BE2C (cell line): ENCODE measurements around the gene WDR55.
"Not testable (repeated sequence)": the region's sequence is repeated elsewhere in the genome, so short reads cannot be mapped to it uniquely, and the experiment has no call there.

Experiments used
- DNase-seq: peaks from one replicate; pipeline ENCODE4 v3.0.0-alpha.2; 2020
- H3K27me3 ChIP-seq: fragments of 250-450 bp; sonication (Bioruptor Pico); 2 replicates; pipeline ENCODE4 v1.5.1; 2020; ENCODE audit warnings: mild to moderate bottlenecking
- H3K36me3 ChIP-seq: fragments of 250-450 bp; sonication (Bioruptor Pico); 2 replicates; pipeline ENCODE4 v1.5.1; 2020; ENCODE audit warnings: mild to moderate bottlenecking
- H3K4me1 ChIP-seq: fragments of 250-450 bp; sonication (Bioruptor Pico); 2 replicates; pipeline ENCODE4 v1.5.1; 2020
- H3K4me3 ChIP-seq: 2 replicates; pipeline ENCODE4 v1.5.1; 2011; ENCODE audit warnings: low read depth, low read length
- H3K9me3 ChIP-seq: fragments of 250-450 bp; sonication (Bioruptor Pico); 2 replicates; pipeline ENCODE4 v1.5.1; 2020
- TF ChIP-seq, protein P1 (sequence below): IDR thresholded peaks from 2 replicates; pipeline ENCODE4 v1.5.1; 2012; ENCODE audit warnings: mild to moderate bottlenecking, low read depth, low read length

The WDR55 gene

DNA sequence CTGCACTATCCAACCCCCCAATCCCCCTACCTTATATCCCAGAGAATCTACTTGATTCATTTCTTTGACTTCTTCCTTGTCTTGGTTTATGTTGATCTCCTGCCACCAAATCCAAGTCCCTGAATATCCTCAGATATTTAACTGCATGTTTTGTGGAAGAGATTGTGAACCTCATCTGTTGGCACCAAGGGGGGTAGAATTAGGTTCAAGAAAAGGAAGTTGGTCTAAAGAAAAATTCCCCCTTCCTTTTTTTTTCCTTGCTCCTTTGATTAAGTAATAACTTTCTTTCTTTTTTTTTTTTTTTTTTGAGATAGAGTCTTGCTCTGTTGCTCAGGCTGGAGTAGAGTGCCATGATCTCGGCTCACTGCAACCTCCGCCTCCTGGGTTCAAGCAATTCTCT lies 31.2 kb upstream of the WDR55 start:
- Histone ChIP-seq H3K36me3 (no peaks in the 10 kb centered on the region), H3K4me3 (peak overlapping the region; percentile 58), H3K4me1 (peaks cover 5% of the 10 kb centered on the region; the same call in 1 of the 2 replicates), H3K27me3 (no peaks in the 10 kb centered on the region; the same call in 1 of the 2 replicates), H3K9me3 (0 out of 2 replicates have a peak, but pooled peaks cover 2% of the 10 kb centered on the region)
- no peak for DNase-seq
- TF ChIP-seq, protein P1, sequence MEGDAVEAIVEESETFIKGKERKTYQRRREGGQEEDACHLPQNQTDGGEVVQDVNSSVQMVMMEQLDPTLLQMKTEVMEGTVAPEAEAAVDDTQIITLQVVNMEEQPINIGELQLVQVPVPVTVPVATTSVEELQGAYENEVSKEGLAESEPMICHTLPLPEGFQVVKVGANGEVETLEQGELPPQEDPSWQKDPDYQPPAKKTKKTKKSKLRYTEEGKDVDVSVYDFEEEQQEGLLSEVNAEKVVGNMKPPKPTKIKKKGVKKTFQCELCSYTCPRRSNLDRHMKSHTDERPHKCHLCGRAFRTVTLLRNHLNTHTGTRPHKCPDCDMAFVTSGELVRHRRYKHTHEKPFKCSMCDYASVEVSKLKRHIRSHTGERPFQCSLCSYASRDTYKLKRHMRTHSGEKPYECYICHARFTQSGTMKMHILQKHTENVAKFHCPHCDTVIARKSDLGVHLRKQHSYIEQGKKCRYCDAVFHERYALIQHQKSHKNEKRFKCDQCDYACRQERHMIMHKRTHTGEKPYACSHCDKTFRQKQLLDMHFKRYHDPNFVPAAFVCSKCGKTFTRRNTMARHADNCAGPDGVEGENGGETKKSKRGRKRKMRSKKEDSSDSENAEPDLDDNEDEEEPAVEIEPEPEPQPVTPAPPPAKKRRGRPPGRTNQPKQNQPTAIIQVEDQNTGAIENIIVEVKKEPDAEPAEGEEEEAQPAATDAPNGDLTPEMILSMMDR: no peak

DNA sequence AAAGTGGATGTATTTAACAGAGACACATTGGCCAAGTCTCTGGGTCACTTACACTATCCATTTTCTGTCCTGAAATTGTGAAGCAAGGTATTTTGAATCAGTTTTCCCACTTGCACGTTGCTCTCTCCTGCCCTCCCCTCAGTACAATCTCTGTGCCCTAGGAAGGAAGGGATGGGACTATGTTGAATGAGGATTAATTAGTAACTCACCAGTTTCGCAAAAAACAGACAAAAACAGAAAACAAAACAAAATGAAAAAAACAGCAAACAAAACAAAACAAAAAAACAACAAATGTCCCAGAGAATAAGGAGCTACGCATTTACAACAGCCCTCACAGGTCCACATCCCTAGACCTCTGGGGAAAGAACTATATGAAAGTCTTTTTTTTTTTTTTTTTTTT lies 30.6 kb upstream of the WDR55 start:
- peaks cover 9% of the 10 kb centered on the region for H3K4me1 ChIP-seq
- 0 out of 2 replicates have a peak, but pooled peaks cover 2% of the 10 kb centered on the region for H3K9me3 ChIP-seq
- no peaks in the 10 kb centered on the region for H3K36me3 ChIP-seq
- no peak overlapping the region for H3K4me3 ChIP-seq
- no peaks in the 10 kb centered on the region; the same call in 1 of the 2 replicates for H3K27me3 ChIP-seq
- DNase-seq: no peak
- TF ChIP-seq, protein P1: no peak

DNA sequence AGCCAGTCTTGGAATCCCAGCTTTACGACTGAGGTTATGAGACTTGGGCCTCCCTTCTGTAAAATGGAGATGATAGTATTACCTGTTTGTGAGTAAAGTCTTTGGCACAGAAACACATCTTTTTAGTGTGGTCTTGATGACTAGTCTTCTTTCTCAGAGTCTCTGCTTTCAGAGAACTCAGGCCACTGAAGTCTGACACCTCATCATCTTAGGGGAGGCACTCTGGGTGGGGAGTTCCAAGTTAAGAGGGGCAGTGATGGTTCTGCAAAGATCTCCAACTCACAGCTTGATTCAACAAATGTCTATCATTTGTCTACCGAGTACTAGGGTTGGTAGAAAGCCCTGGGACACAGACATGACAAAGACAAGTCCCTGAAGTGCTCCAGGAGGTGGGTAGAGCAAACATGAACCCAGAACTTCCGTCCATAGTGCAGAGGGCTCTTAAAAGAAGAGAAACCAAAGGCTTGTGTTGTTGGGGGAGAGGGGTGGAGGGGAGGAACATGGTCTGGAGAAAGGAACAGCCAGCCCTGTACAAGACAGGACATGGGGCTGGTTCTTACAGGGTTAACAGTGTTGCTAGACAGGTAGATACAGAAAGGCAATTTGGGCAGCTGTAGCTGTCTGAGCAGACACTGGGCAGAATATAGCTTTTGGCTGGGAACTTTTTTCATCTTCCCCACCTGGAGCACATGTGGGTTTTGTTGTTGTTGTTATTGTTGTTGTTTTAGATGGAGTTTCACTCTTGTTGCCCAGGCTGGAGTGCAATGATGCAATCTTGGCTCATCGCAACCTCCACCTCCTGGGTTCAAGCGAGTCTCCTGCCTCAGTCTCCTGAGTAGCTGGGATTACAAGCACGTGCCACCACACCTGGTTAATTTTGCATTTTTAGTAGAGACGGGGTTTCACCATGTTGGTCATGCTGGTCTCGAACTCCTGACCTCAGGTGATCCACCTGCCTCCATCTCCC lies 29.1 kb upstream of the WDR55 start:
- Histone ChIP-seq H3K4me1 (peaks cover 7% of the 10 kb centered on the region), H3K27me3 (no peaks in the 10 kb centered on the region; the same call in 1 of the 2 replicates), H3K9me3 (0 out of 2 replicates have a peak, but pooled peaks cover 2% of the 10 kb centered on the region), H3K36me3 (no peaks in the 10 kb centered on the region), H3K4me3 (no peak overlapping the region)
- TF ChIP-seq, protein P1: no peak
- no peak for DNase-seq

DNA sequence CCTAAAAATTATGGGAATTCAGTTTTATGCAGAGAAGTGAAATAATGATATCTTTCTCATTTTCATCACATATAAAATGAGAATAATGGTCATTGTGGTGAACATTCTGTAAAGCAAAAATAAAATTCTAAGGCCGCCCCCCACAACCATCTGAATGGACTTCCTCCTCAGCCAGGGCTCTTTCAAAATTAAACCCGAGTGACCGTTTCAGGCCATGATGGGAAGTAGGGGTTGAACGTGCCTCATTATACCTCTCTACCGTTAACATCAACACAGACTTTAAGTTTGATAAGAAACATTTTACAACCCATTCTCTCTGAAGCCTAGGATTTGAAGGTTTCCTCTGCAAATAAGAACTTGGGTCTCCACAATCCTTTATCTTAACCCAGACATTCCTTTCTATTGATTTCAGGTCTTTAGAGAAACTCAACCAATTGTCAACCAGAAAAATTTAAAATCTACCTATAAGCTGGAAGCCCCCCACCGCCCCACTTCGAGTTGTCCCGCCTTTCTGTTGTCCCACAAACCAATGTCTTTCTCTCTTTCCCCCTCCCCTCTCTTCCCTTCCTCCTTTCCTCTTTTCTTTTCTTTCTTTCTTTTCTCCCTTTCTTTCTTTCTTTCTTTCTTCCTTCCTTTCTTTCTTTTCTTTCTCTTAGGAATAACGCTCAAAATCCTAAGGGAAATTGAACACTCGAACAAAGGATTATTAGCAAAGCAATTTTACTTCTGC lies 27.2 kb upstream of the WDR55 start:
- peaks cover 6% of the 10 kb centered on the region for H3K4me1 ChIP-seq
- no peaks in the 10 kb centered on the region; the same call in 1 of the 2 replicates for H3K27me3 ChIP-seq
- TF ChIP-seq, protein P1: no peak
- H3K9me3 ChIP-seq: no peaks in the 10 kb centered on the region
- DNase-seq: no peak
- peaks cover 15% of the 10 kb centered on the region for H3K36me3 ChIP-seq
- H3K4me3 ChIP-seq: no peak overlapping the region

DNA sequence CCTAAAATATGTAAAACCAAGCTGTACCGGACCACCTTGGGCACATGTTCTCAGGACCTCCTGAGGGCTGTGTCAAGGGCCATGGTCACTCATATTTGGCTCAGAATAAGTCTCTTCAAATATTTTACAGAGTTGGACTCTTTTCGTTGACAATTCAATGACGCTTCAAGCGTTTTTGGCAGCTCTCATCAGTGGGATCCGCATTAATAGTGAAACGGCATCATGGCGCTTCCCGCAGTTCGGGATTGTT lies 25.9 kb upstream of the WDR55 start:
- DNase-seq, H3K4me1 ChIP-seq, H3K27me3 ChIP-seq, H3K9me3 ChIP-seq: not testable (repeated sequence)
- peaks cover 27% of the 10 kb centered on the region for H3K36me3 ChIP-seq
- H3K4me3 ChIP-seq: peak overlapping the region; percentile 81

DNA sequence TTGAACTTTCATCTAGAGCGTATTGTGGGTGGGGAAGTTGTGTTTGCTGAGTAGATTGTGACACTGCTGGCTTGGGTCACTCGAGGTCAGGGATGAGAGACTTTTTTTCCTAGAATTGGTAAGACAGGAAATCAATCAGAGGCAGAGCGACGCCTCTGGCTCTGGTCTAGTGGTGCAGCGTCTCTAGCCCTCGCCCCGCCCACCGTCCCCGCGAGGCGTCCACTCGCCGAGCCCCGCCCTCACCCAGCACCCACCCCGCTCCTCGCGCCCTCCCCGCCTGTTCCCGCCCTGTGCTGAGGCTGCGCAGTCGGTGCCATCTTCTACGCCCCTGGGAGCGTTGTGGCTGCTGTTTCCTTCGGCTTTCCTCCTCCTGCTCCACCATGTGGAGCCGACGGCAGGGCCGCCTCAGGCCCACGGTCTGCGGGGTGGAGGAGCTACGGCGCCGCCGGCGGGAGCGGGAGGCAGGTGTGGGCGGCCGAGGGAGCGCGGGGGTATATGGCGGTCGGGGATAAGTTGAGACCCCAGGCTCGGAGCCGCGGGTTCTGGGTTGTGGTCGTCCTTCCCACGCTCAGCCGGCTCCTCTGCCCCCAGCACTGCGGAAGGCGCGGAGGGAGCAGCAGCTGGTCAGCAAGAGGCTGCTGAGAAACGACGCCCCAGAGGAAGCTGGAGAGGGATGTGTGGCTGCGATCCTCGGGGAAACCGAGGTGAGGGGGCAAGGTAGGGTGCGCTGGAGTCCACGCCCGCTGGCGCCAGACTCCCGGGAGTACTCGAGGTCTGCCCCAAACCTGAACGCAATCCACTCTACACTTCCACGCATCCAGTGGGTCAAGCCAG lies 25.3 kb upstream of the WDR55 start, which contains the start of gene TMCO6:
Gene TMCO6, plus strand, starts transcription at position 304 of the 834 bp plus-strand sequence. Its CDS starts 77 bp downstream, at position 381.
- no peaks in the 10 kb centered on the region for H3K27me3 ChIP-seq
- H3K9me3 ChIP-seq: no peaks in the 10 kb centered on the region
- H3K4me3 ChIP-seq: peak within 1 kb of the TSS; percentile 81
- H3K36me3 ChIP-seq: peaks cover 30% of the 10 kb centered on the region
- TF ChIP-seq, protein P1: peak; percentile 60
- DNase-seq: peak; percentile 99
- peaks cover 3% of the 10 kb centered on the region; the same call in 1 of the 2 replicates for H3K4me1 ChIP-seq
